Measurements from ENCODE around the gene MYOG.

Gene MYOG

GRCh38 chr1:203100516-203100869, 14.7 kb upstream of the MYOG start:
- H2AFZ ChIP-seq (ENCODE audit: low read depth, low read length), result no peak overlapping the region
- H3K36me3 ChIP-seq (ENCODE audit: insufficient read depth, low read length), result no peaks in the 10 kb centered on the region
- H3K4me2 ChIP-seq (ENCODE audit: insufficient read depth, low read length), result no peak overlapping the region
- ATAC-seq (ENCODE audit: insufficient read depth, low read depth) (no peak), DNase-seq (no peak)
- no peaks in the 10 kb centered on the region for H3K27me3 ChIP-seq (ENCODE audit: insufficient read depth, low read length, poor library complexity)
- no peaks in the 10 kb centered on the region for H3K79me2 ChIP-seq (ENCODE audit: insufficient read depth, low read length)
- no peaks in the 10 kb centered on the region for H3K9me3 ChIP-seq (ENCODE audit: insufficient read depth, low read length, severe bottlenecking)
- H3K4me3 ChIP-seq (ENCODE audit: low read depth in 1 of 2, low read length in 2 of 2), result no peak overlapping the region
- no peaks in the 10 kb centered on the region for H4K20me1 ChIP-seq (ENCODE audit: insufficient read depth, low read length)
- TF ChIP-seq EZH2 (IDR thresholded peaks at IDR 0.05; ENCODE audit: borderline replicate concordance, low read depth, low read length, severe bottlenecking) (no peak), CTCF (IDR thresholded peaks at IDR 0.05; ENCODE audit: borderline replicate concordance, extremely low read depth, low read length, poor library complexity, severe bottlenecking) (no peak)
- H3K4me1 ChIP-seq (ENCODE audit: insufficient read depth, low read length), result no peaks in the 10 kb centered on the region
- H3K27ac ChIP-seq (ENCODE audit: low read length), result no peak overlapping the region
- H3K9ac ChIP-seq (ENCODE audit: low read depth, low read length), result no peak overlapping the region

- no peak overlapping the region for H3K27ac ChIP-seq (ENCODE audit: low read length)
- ATAC-seq (ENCODE audit: insufficient read depth, low read depth) (no peak), DNase-seq (no peak)
- no peak overlapping the region for H3K4me2 ChIP-seq (ENCODE audit: insufficient read depth, low read length)
- no peaks in the 10 kb centered on the region for H3K79me2 ChIP-seq (ENCODE audit: insufficient read depth, low read length)
- TF ChIP-seq EZH2 (IDR thresholded peaks at IDR 0.05; ENCODE audit: borderline replicate concordance, low read depth, low read length, severe bottlenecking), result no peak
- no peak for TF ChIP-seq CTCF (IDR thresholded peaks at IDR 0.05; ENCODE audit: borderline replicate concordance, extremely low read depth, low read length, poor library complexity, severe bottlenecking)
- no peak overlapping the region for H3K4me3 ChIP-seq (ENCODE audit: low read depth in 1 of 2, low read length in 2 of 2)
- H3K36me3 ChIP-seq (ENCODE audit: insufficient read depth, low read length), result no peaks in the 10 kb centered on the region
- no peaks in the 10 kb centered on the region for H4K20me1 ChIP-seq (ENCODE audit: insufficient read depth, low read length)
- no peak overlapping the region for H3K9ac ChIP-seq (ENCODE audit: low read depth, low read length)
- no peak overlapping the region; the same call in 1 of the 2 replicates for H2AFZ ChIP-seq (ENCODE audit: low read depth, low read length)
- H3K4me1 ChIP-seq (ENCODE audit: insufficient read depth, low read length), result no peaks in the 10 kb centered on the region
- no peaks in the 10 kb centered on the region for H3K9me3 ChIP-seq (ENCODE audit: insufficient read depth, low read length, severe bottlenecking)
- H3K27me3 ChIP-seq (ENCODE audit: insufficient read depth, low read length, poor library complexity), result no peaks in the 10 kb centered on the region
Observed at GRCh38 chr1:203099805-203100515, 14.1 kb upstream of the MYOG start.

GRCh38 chr1:203098914-203099520, 13.2 kb upstream of the MYOG start:
- H3K9ac ChIP-seq (ENCODE audit: low read depth, low read length), result no peak overlapping the region
- H3K4me1 ChIP-seq (ENCODE audit: insufficient read depth, low read length), result no peaks in the 10 kb centered on the region
- H3K27me3 ChIP-seq (ENCODE audit: insufficient read depth, low read length, poor library complexity), result no peaks in the 10 kb centered on the region
- H3K36me3 ChIP-seq (ENCODE audit: insufficient read depth, low read length), result no peaks in the 10 kb centered on the region
- TF ChIP-seq CTCF (IDR thresholded peaks at IDR 0.05; ENCODE audit: borderline replicate concordance, extremely low read depth, low read length, poor library complexity, severe bottlenecking) (no peak), EZH2 (IDR thresholded peaks at IDR 0.05; ENCODE audit: borderline replicate concordance, low read depth, low read length, severe bottlenecking) (no peak)
- H3K79me2 ChIP-seq (ENCODE audit: insufficient read depth, low read length), result no peaks in the 10 kb centered on the region
- no peak for ATAC-seq (ENCODE audit: insufficient read depth, low read depth)
- H2AFZ ChIP-seq (ENCODE audit: low read depth, low read length), result no peak overlapping the region
- no peak overlapping the region for H3K4me3 ChIP-seq (ENCODE audit: low read depth in 1 of 2, low read length in 2 of 2)
- H4K20me1 ChIP-seq (ENCODE audit: insufficient read depth, low read length), result no peaks in the 10 kb centered on the region
- no peak overlapping the region for H3K4me2 ChIP-seq (ENCODE audit: insufficient read depth, low read length)
- H3K27ac ChIP-seq (ENCODE audit: low read length), result no peak overlapping the region
- DNase-seq, result no peak
- H3K9me3 ChIP-seq (ENCODE audit: insufficient read depth, low read length, severe bottlenecking), result no peaks in the 10 kb centered on the region

All from DND-41 (cell line).